HCT116 (cell line): ENCODE measurements around the gene RRAGC. TPM values are rescaled to one million over a fixed set of nuclear protein-coding genes. Genes with fewer than 3 reads are reported as not detected.

Source experiments
- ATAC-seq: fragments of 200-7000 bp; cut with Tn5 transposase; 2 replicates; pipeline ENCODE4 v1.9.1; 2020; ENCODE audit warnings: mild to moderate bottlenecking, moderate library complexity
- BruUV-seq: library from RNA; stranded (reverse); fragments of 400-500 nt; replicated peaks from 2 replicates; lab custom pipeline; 2021; lab: Mats Ljungman, UMichigan
- CTCF ChIA-PET: fragments of 300-600 bp; sonication (Branson Sonifier 250); formaldehyde crosslinking; loops from one replicate; lab custom pipeline; 2021; ENCODE audit warnings: antibody characterized with exemption; lab: Charles Lee
- POLR2A ChIA-PET: fragments of 300-600, 350-600 bp; sonication (Branson Sonifier 250); formaldehyde crosslinking; loops from one replicate; lab custom pipeline; 2021; ENCODE audit warnings: antibody characterized with exemption; lab: Charles Lee
- RAD21 ChIA-PET, 2 experiments: fragments of 300-600 bp; sonication (Branson Sonifier 250); formaldehyde crosslinking; loops; one replicate each; lab custom pipeline; 2023; ENCODE audit warnings: low total read pairs in 2 of 2; ENCODE audit not compliant: uncharacterized antibody in 2 of 2, unreplicated experiment in 2 of 2, low non-redundant PET in 1 of 2; lab: Charles Lee
- DNase-seq: peaks from one replicate; pipeline ENCODE4 v3.0.0-alpha.2; 2010; ENCODE audit warnings: low read depth, low spot score
- H2AFZ ChIP-seq: fragments of 200-600 bp; shearing (Covaris generic), sonication (generic); 2 replicates; pipeline ENCODE4 v1.6.1; 2017; ENCODE audit warnings: low read depth, mixed run types, mixed read lengths, antibody characterized with exemption, low read length; ENCODE audit not compliant: poor library complexity, severe bottlenecking
- H3K27ac ChIP-seq: 2 replicates; pipeline ENCODE4 v1.5.1; 2012; ENCODE audit warnings: low read depth, low read length
- H3K27me3 ChIP-seq: fragments of 200-600 bp; sonication (generic); 2 replicates; pipeline ENCODE4 v1.6.1; 2016; ENCODE audit warnings: mixed run types, low read length, mixed read lengths; ENCODE audit not compliant: insufficient read depth
- H3K36me3 ChIP-seq, 2 experiments: fragments of 200-500 bp in 1 of 2; fragments of 200-600 bp in 1 of 2; sonication (Bioruptor generic) in 1 of 2; sonication (generic) in 1 of 2; 2 replicates each; pipeline versions ENCODE4 v1.5.1 to v1.6.1; 2014 to 2016; ENCODE audit warnings: low read length in 2 of 2, inconsistent platforms in 1 of 2, mixed read lengths in 1 of 2, mixed run types in 1 of 2; ENCODE audit not compliant: insufficient read depth in 2 of 2, control insufficient read depth in 1 of 2
- H3K4me1 ChIP-seq, 2 experiments: fragments of 200-600 bp in 1 of 2; sonication (generic) in 1 of 2; 2 replicates each; pipeline versions ENCODE4 v1.5.1 to v1.6.1; 2012 to 2017; ENCODE audit warnings: low read length in 2 of 2, inconsistent platforms in 1 of 2, mild to moderate bottlenecking in 1 of 2, mixed read lengths in 1 of 2, mixed run types in 1 of 2, moderate library complexity in 1 of 2; ENCODE audit not compliant: insufficient read depth in 2 of 2, control insufficient read depth in 1 of 2
- H3K4me2 ChIP-seq: fragments of 200-600 bp; sonication (generic); 2 replicates; pipeline ENCODE4 v1.6.1; 2017; ENCODE audit warnings: mixed run types, low read length, mixed read lengths
- H3K4me3 ChIP-seq, 2 experiments: fragments of 200-600 bp in 1 of 2; sonication (generic) in 1 of 2; replicated peaks in 1 of 2; 2 replicates each; pipeline ENCODE4 v1.5.1; 2011 to 2016; ENCODE audit warnings: low read length in 2 of 2, control low read depth in 1 of 2, low read depth in 1 of 2, mild to moderate bottlenecking in 1 of 2, mixed read lengths in 1 of 2, mixed run types in 1 of 2
- H3K79me2 ChIP-seq: fragments of 200-600 bp; sonication (generic); 2 replicates; pipeline ENCODE4 v1.6.1; 2017; ENCODE audit warnings: mild to moderate bottlenecking, mixed run types, low read length, moderate library complexity, mixed read lengths; ENCODE audit not compliant: insufficient read depth
- H3K9ac ChIP-seq: fragments of 200-600 bp; sonication (generic); 2 replicates; pipeline ENCODE4 v1.6.1; 2016; ENCODE audit warnings: low read length, mixed read lengths
- H3K9me2 ChIP-seq: fragments of 200-600 bp; sonication (generic), shearing (Covaris generic); 2 replicates; pipeline ENCODE4 v1.6.1; 2017; ENCODE audit warnings: mixed run types, mild to moderate bottlenecking, moderate library complexity; ENCODE audit not compliant: insufficient read depth
- H3K9me3 ChIP-seq, 2 experiments: fragments of 200-500 bp in 1 of 2; fragments of 200-600 bp in 1 of 2; sonication (Bioruptor generic) in 1 of 2; sonication (generic) in 1 of 2; 2 replicates each; pipeline ENCODE4 v1.6.1; 2014 to 2017; ENCODE audit warnings: low read length in 2 of 2, mixed read lengths in 2 of 2, inconsistent platforms in 1 of 2, low read depth in 1 of 2, mild to moderate bottlenecking in 1 of 2, mixed run types in 1 of 2, moderate library complexity in 1 of 2; ENCODE audit not compliant: control insufficient read depth in 1 of 2, insufficient read depth in 1 of 2
- H4K20me1 ChIP-seq: fragments of 200-600 bp; sonication (generic), shearing (Covaris generic); 2 replicates; pipeline ENCODE4 v1.6.1; 2017; ENCODE audit warnings: mixed run types, mild to moderate bottlenecking, moderate library complexity; ENCODE audit not compliant: insufficient read depth
- CTCF ChIP-seq, 3 experiments: fragments of 200-600 bp in 1 of 3; sonication (generic) in 1 of 3; IDR thresholded peaks in 2 of 3; conservative IDR thresholded peaks in 1 of 3; 2 replicates each; pipeline ENCODE4 v1.5.1; 2012 to 2017; ENCODE audit warnings: low read depth in 2 of 3, low read length in 2 of 3, antibody characterized with exemption in 1 of 3, borderline replicate concordance in 1 of 3, control low read depth in 1 of 3, mild to moderate bottlenecking in 1 of 3, mixed read lengths in 1 of 3, mixed run types in 1 of 3, moderate library complexity in 1 of 3; ENCODE audit not compliant: insufficient read depth in 1 of 3
- TCF7L2 ChIP-seq: IDR thresholded peaks from 2 replicates; pipeline ENCODE4 v1.7.0; 2011; ENCODE audit warnings: borderline replicate concordance, inconsistent platforms; ENCODE audit not compliant: insufficient read depth, insufficient read length; ENCODE audit errors: extremely low read depth
- YY1 ChIP-seq: IDR thresholded peaks from 2 replicates; pipeline ENCODE4 v1.6.1; 2011; ENCODE audit warnings: low read length, low read depth, moderate library complexity, mild to moderate bottlenecking; ENCODE audit not compliant: insufficient replicate concordance; ENCODE audit errors: extremely low read depth
- ZBTB33 ChIP-seq: IDR thresholded peaks from 2 replicates; pipeline ENCODE4 v1.6.1; 2011; ENCODE audit warnings: mild to moderate bottlenecking, low read length, moderate library complexity; ENCODE audit not compliant: insufficient replicate concordance; ENCODE audit errors: extremely low read depth
- ZFX ChIP-seq: fragments of 450-650 bp; IDR thresholded peaks from 2 replicates; pipeline ENCODE4 v1.6.1; 2017
- intact Hi-C: fragments of 100-400 bp; cut with micrococcal nuclease; formaldehyde crosslinking; loops from 2 replicates; pipeline ENCODE4 v1.10.0; 2022
- total RNA-seq: library from RNA; stranded (reverse); gene quantifications from one replicate; pipeline ENCODE4 v1.2.1, GENCODE V29; 2021; ENCODE audit not compliant: unreplicated experiment
- TF ChIP-seq, protein P1 (sequence below): IDR thresholded peaks from 2 replicates; pipeline ENCODE4 v1.6.1; 2012

The RRAGC gene
- total RNA-seq, 1 experiment from 2014 or later, result 11.7 TPM

GRCh38 chr1:38875811-38876210, 16.2 kb upstream of the RRAGC start:
- no TSS peak for BruUV-seq
- Histone ChIP-seq H3K4me1 (peaks cover 10 to 15% of the 10 kb centered on the region in 2 experiments; a peak in 3 of 4 replicates), H3K27me3 (no peaks in the 10 kb centered on the region), H3K79me2 (peaks cover 13% of the 10 kb centered on the region), H3K4me3 (no peak overlapping the region), H3K9me3 (no peaks in the 10 kb centered on the region), H3K9me2 (no peaks in the 10 kb centered on the region), H3K27ac (no peak overlapping the region), H2AFZ (no peak overlapping the region), H3K36me3 (no peaks in the 10 kb centered on the region), H3K9ac (no peak overlapping the region), H3K4me2 (no peak overlapping the region), H4K20me1 (no peaks in the 10 kb centered on the region)
- TF ChIP-seq ZBTB33, result no peak
- TF ChIP-seq, protein P1, sequence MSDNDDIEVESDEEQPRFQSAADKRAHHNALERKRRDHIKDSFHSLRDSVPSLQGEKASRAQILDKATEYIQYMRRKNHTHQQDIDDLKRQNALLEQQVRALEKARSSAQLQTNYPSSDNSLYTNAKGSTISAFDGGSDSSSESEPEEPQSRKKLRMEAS, result no peak
- ChIA-PET CTCF (no interaction called here), RAD21 (no interaction called here), POLR2A (no interaction called here)
- no peak for ATAC-seq
- DNase-seq, result no peak
- intact Hi-C loops, result no loop called here

DNA sequence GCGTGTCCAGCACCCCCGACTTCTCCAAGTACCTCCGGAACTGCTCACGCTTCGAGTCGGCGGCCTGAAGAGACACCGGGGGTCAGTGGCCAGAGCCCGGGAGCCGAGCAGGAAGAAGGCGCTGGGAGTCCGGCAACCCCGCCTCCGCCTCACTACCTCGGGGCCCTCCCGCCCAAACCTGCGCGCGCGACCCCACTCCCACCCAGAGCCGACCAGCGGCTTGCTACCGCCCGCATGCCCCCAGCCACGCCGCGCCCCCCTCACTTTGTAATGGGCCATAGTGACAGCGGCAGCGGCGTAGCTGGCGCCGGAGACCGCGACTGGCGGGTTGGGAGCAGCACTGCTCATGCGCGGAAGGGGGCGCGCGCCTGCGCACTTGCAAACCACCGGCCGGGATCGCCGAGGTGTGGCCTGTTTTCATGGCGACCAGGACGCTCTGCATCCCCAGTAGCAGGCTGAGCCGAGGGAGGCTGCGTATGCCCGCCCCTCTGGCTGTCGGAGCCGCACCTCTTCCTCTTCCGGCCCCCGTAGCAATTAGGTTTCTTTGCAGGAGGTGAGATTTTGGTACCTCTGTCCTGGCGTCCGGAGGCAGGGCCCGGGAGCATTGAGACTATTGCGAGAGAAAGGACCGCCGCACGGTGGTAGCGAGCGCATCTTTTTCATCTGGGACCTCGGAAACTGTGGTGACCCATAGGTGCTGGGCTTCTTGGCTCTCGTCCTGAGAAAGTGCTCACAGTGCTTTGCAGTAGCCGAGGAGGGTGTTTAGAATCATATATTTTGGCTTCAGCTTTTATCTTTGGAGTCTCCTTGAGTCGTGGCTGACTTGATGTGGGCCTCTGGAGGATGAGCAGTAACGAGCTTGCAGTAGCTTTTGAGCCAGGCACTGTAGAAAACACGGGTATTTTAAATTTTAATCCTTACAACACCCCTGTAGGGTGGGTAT, 13.7 kb upstream of the RRAGC start, which contains the start of gene MYCBP:
Gene MYCBP (minus strand): TSS at position 322 of the 943 bp plus-strand sequence. CDS start 43 bp downstream, at position 279.
- BruUV-seq, result TSS peak; percentile 84
- POLR2A ChIA-PET, result interaction anchor here (0.9 kb wide), 1 partner anchor 14 kb away, joined by 3 read pairs; the partner anchor contains the start of gene RRAGC
- peak; percentile 99 for ATAC-seq
- TF ChIP-seq ZFX, result peak; percentile 29; the same call in 1 of the 2 replicates
- TF ChIP-seq CTCF (IDR thresholded peaks at IDR 0.05 in 2 of 3, conservative IDR thresholded peaks at IDR 0.05 in 1 of 3; ENCODE audit: borderline replicate concordance in 1 of 3, insufficient read depth in 1 of 3, low read depth in 2 of 3, low read length in 2 of 3), result no peak
- peak; percentile 8 for TF ChIP-seq YY1
- TF ChIP-seq TCF7L2, result no peak

More for the DNA sequence above, 13.7 kb upstream of the RRAGC start, which contains the start of gene MYCBP:
- H3K4me2 ChIP-seq, result peak within 1 kb of the TSS; percentile 80
- H3K27me3 ChIP-seq, result no peaks in the 10 kb centered on the region
- no peaks in the 10 kb centered on the region for H3K9me3 ChIP-seq
- ChIA-PET RAD21 (interaction anchor here in 1 of 2 experiments (0.7 kb wide), 1 partner anchor 172 kb away, joined by 3 read pairs; no protein-coding TSS in a partner anchor), CTCF (interaction anchor here (1.2 kb wide), 1 partner anchor 219 kb away, joined by 3 read pairs; no protein-coding TSS in a partner anchor)
- H2AFZ ChIP-seq, result peak within 1 kb of the TSS; percentile 68
- peak within 1 kb of the TSS; percentile 68 for H3K9ac ChIP-seq
- no peaks in the 10 kb centered on the region for H3K36me3 ChIP-seq
- H3K4me3 ChIP-seq, result peak within 1 kb of the TSS; percentile 88 to 93
- peaks cover 10 to 15% of the 10 kb centered on the region in 2 experiments; a peak in 3 of 4 replicates for H3K4me1 ChIP-seq
- H3K9me2 ChIP-seq, result no peaks in the 10 kb centered on the region
- peak; percentile 89 for DNase-seq
- intact Hi-C loops, result loop anchor here (5.0 kb wide), 2 partner anchors 84 to 219 kb away; no protein-coding TSS in a partner anchor
- H4K20me1 ChIP-seq, result no peaks in the 10 kb centered on the region
- peaks cover 13% of the 10 kb centered on the region for H3K79me2 ChIP-seq
- H3K27ac ChIP-seq, result peak within 1 kb of the TSS; percentile 32
